A673 (cell line): ENCODE data around the gene ZBTB34. TPM values are rescaled to one million over a fixed set of nuclear protein-coding genes. Genes with fewer than 3 reads are reported as not detected.

Experiments
- BruUV-seq: library from RNA; stranded (reverse); fragments of 400-500 nt; replicated peaks from 2 replicates; lab custom pipeline; 2021; lab: Mats Ljungman, UMichigan
- CTCF ChIA-PET: fragments of 300-600 bp; sonication (Branson Sonifier 250); formaldehyde crosslinking; loops from one replicate; lab custom pipeline; 2022; ENCODE audit warnings: antibody characterized with exemption; lab: Charles Lee
- POLR2A ChIA-PET: fragments of 300-600 bp; sonication (Branson Sonifier 250); formaldehyde crosslinking; loops from one replicate; lab custom pipeline; 2022; ENCODE audit warnings: antibody characterized with exemption; ENCODE audit not compliant: low non-redundant PET; lab: Charles Lee
- DNase-seq: peaks from one replicate; pipeline ENCODE4 v3.0.0-alpha.2; 2015; ENCODE audit warnings: low spot score
- H3K27ac ChIP-seq: fragments of 200-600 bp; sonication (generic); 2 replicates; pipeline ENCODE4 v1.5.1; 2016; ENCODE audit warnings: mixed run types, low read depth, mild to moderate bottlenecking, mixed read lengths, antibody characterized with exemption, low read length; ENCODE audit not compliant: poor library complexity, severe bottlenecking
- H3K27me3 ChIP-seq: fragments of 200-600 bp; sonication (generic); replicated peaks from 2 replicates; pipeline ENCODE4 v1.6.1; 2017; ENCODE audit warnings: mixed run types, low read depth, mild to moderate bottlenecking, mixed read lengths, antibody characterized with exemption, low read length; ENCODE audit not compliant: insufficient read depth, poor library complexity
- H3K36me3 ChIP-seq: fragments of 200-600 bp; sonication (generic); 2 replicates; pipeline ENCODE4 v1.6.1; 2016; ENCODE audit warnings: mixed run types, mild to moderate bottlenecking, mixed read lengths, antibody characterized with exemption, low read length; ENCODE audit not compliant: insufficient read depth, poor library complexity, severe bottlenecking
- H3K4me1 ChIP-seq: fragments of 200-600 bp; sonication (generic); 2 replicates; pipeline ENCODE4 v1.6.1; 2017; ENCODE audit warnings: mixed run types, mild to moderate bottlenecking, mixed read lengths, antibody characterized with exemption, low read length; ENCODE audit not compliant: insufficient read depth, poor library complexity, severe bottlenecking
- H3K4me3 ChIP-seq: fragments of 200-600 bp; sonication (generic); 2 replicates; pipeline ENCODE4 v1.5.1; 2016; ENCODE audit warnings: low read depth, mixed run types, mild to moderate bottlenecking, mixed read lengths, low read length; ENCODE audit not compliant: poor library complexity, severe bottlenecking
- H3K9me3 ChIP-seq: fragments of 200-600 bp; sonication (generic); 2 replicates; pipeline ENCODE4 v1.6.1; 2016; ENCODE audit warnings: mixed run types, low read depth, mild to moderate bottlenecking, mixed read lengths, antibody characterized with exemption, low read length; ENCODE audit not compliant: poor library complexity, severe bottlenecking
- EZH2 ChIP-seq: fragments of 200-600 bp; sonication (generic); IDR thresholded peaks from 2 replicates; pipeline ENCODE4 v1.6.1; 2017; ENCODE audit warnings: borderline replicate concordance, low read depth, mild to moderate bottlenecking, mixed read lengths, antibody characterized with exemption, low read length; ENCODE audit not compliant: poor library complexity, severe bottlenecking
- intact Hi-C: fragments of 100-400 bp; cut with micrococcal nuclease; formaldehyde crosslinking; loops from one replicate; pipeline ENCODE4 v1.10.0; 2022; ENCODE audit not compliant: unreplicated experiment
- total RNA-seq: library from RNA; stranded (reverse); gene quantifications from 2 replicates; pipeline ENCODE4 v1.2.3, GENCODE V29; 2021
- TF ChIP-seq, protein P1 (sequence below): fragments of 300-800, 200-600 bp; sonication (generic); conservative IDR thresholded peaks from 2 replicates; pipeline ENCODE4 v1.5.1; 2017; ENCODE audit warnings: low read depth, mild to moderate bottlenecking, antibody characterized with exemption, low read length, moderate library complexity, mixed read lengths

Gene ZBTB34
- total RNA-seq, 1 experiment from 2014 or later, result 10.1 TPM

DNA sequence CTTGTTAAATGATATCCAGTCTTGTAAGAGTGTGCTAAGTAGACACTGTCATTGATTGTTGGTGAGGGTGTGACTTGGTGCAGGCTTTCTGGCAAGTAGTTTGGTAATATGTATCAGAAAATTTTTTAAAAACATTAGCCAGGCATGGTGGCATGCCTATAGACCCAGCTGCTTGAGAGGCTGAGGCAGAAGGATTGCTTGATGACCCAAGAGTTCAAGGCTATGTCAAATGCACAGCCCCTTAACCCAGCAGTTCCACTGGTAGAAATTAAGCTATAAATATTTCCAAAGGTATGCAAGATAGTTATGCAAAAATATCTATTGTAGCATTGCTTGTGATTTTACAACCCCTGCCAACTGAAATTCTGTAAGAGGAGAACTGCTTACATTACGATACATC, 31.4 kb upstream of the ZBTB34 start:
- TF ChIP-seq EZH2, result no peak
- TF ChIP-seq, protein P1, sequence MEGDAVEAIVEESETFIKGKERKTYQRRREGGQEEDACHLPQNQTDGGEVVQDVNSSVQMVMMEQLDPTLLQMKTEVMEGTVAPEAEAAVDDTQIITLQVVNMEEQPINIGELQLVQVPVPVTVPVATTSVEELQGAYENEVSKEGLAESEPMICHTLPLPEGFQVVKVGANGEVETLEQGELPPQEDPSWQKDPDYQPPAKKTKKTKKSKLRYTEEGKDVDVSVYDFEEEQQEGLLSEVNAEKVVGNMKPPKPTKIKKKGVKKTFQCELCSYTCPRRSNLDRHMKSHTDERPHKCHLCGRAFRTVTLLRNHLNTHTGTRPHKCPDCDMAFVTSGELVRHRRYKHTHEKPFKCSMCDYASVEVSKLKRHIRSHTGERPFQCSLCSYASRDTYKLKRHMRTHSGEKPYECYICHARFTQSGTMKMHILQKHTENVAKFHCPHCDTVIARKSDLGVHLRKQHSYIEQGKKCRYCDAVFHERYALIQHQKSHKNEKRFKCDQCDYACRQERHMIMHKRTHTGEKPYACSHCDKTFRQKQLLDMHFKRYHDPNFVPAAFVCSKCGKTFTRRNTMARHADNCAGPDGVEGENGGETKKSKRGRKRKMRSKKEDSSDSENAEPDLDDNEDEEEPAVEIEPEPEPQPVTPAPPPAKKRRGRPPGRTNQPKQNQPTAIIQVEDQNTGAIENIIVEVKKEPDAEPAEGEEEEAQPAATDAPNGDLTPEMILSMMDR, result no peak
- DNase-seq, result no peak
- no peaks in the 10 kb centered on the region for H3K27me3 ChIP-seq
- H3K36me3 ChIP-seq, result peaks cover 8% of the 10 kb centered on the region
- intact Hi-C loops, result no loop called here
- POLR2A ChIA-PET, result interaction anchor here (0.5 kb wide), 1 partner anchor 8 kb away, joined by 3 read pairs; no protein-coding TSS in a partner anchor
- CTCF ChIA-PET, result no interaction called here
- no peaks in the 10 kb centered on the region for H3K9me3 ChIP-seq
- no TSS peak for BruUV-seq
- H3K4me3 ChIP-seq, result no peak overlapping the region
- H3K4me1 ChIP-seq, result peaks cover 10% of the 10 kb centered on the region
- H3K27ac ChIP-seq, result no peak overlapping the region

DNA sequence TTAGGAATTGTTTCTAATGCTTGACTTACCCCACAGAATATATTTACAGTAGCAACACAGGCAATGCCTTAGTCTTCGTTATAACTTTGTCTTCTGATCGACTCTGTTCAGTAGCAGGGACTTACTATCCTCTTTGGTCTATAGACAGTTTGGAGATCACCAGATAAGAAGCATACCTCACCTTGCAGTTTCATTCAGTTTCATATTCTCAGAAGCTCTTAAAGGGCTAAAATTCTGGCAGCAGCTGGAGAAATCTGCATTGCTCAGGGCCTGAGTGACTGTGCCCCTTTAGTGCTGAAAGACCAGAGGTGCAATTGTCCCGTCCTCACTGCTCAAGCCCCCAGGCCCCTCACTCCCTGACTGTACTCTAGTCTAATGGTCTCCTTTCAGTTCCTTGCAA, 29.6 kb upstream of the ZBTB34 start:
- BruUV-seq, result no TSS peak

DNA sequence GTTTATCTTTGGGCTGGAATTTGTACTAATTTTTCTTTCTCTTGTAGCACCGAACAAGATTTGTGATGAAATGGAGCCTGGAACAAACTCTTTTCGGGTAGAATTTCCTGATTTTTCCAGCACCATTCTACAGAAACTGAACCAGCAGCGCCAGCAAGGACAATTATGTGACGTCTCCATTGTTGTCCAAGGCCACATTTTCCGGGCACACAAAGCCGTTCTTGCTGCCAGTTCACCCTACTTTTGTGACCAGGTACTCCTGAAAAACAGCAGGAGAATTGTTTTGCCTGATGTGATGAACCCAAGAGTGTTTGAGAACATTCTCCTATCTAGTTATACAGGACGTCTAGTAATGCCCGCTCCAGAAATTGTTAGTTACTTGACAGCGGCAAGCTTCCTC, 28.0 kb upstream of the ZBTB34 start:
- Histone ChIP-seq H3K36me3 (peaks cover 16% of the 10 kb centered on the region), H3K4me1 (peaks cover 11% of the 10 kb centered on the region), H3K27ac (no peak overlapping the region), H3K4me3 (no peak overlapping the region), H3K27me3 (no peaks in the 10 kb centered on the region), H3K9me3 (no peaks in the 10 kb centered on the region)
- no peak for TF ChIP-seq EZH2
- TF ChIP-seq, protein P1, result no peak
- ChIA-PET CTCF (no interaction called here), POLR2A (interaction anchor here (0.7 kb wide), 1 partner anchor 1657 kb away, joined by 3 read pairs; no protein-coding TSS in a partner anchor)
- BruUV-seq, result no TSS peak
- no peak for DNase-seq
- intact Hi-C loops, result no loop called here

More for the DNA sequence above, 29.6 kb upstream of the ZBTB34 start:
- TF ChIP-seq, protein P1, result no peak
- no peak for TF ChIP-seq EZH2
- ChIA-PET POLR2A (no interaction called here), CTCF (no interaction called here)
- Histone ChIP-seq H3K9me3 (no peaks in the 10 kb centered on the region), H3K27ac (no peak overlapping the region), H3K27me3 (no peaks in the 10 kb centered on the region), H3K4me3 (no peak overlapping the region), H3K36me3 (peaks cover 16% of the 10 kb centered on the region), H3K4me1 (peaks cover 11% of the 10 kb centered on the region)
- no peak for DNase-seq
- intact Hi-C loops, result no loop called here
